Hepatocyte (in vitro differentiated cells): Measurements from ENCODE around the gene CFAP99. TPM values are rescaled to one million over a fixed set of nuclear protein-coding genes. Genes with fewer than 3 reads are reported as not detected.

ENCODE experiments used
- DNase-seq: peaks from one replicate; pipeline ENCODE4 v3.0.0-alpha.2; 2016; ENCODE audit warnings: low spot score
- H2AFZ ChIP-seq: fragments of 200-600 bp; sonication (generic); 2 replicates; pipeline ENCODE4 v1.6.0; 2016; ENCODE audit warnings: antibody characterized with exemption, mild to moderate bottlenecking
- H3K27ac ChIP-seq: fragments of 200-600 bp; sonication (generic); 2 replicates; pipeline ENCODE4 v1.5.1; 2016; ENCODE audit warnings: mild to moderate bottlenecking
- H3K27me3 ChIP-seq: fragments of 200-600 bp; sonication (generic); 2 replicates; pipeline ENCODE4 v1.6.1; 2016
- H3K36me3 ChIP-seq: fragments of 200-600 bp; sonication (generic); replicated peaks from 2 replicates; pipeline ENCODE4 v1.5.1; 2016; ENCODE audit warnings: low read depth; ENCODE audit not compliant: insufficient read depth
- H3K4me1 ChIP-seq: fragments of 200-600 bp; sonication (generic); 2 replicates; pipeline ENCODE4 v1.5.1; 2016; ENCODE audit warnings: mild to moderate bottlenecking, moderate library complexity; ENCODE audit not compliant: insufficient read depth
- H3K4me2 ChIP-seq: fragments of 200-600 bp; sonication (generic); 2 replicates; pipeline ENCODE4 v1.6.0; 2016
- H3K4me3 ChIP-seq: fragments of 200-600 bp; sonication (generic); 2 replicates; pipeline ENCODE4 v1.5.1; 2016; ENCODE audit warnings: mild to moderate bottlenecking
- H3K79me2 ChIP-seq: fragments of 200-600 bp; sonication (generic); 2 replicates; pipeline ENCODE4 v1.6.0; 2017; ENCODE audit warnings: mild to moderate bottlenecking
- H3K9me2 ChIP-seq: fragments of 200-600 bp; sonication (generic); replicated peaks from 2 replicates; pipeline ENCODE4 v1.6.0; 2017; ENCODE audit warnings: mild to moderate bottlenecking; ENCODE audit not compliant: insufficient read depth
- H3K9me3 ChIP-seq: fragments of 200-600 bp; sonication (generic); 2 replicates; pipeline ENCODE4 v1.5.1; 2016; ENCODE audit warnings: low read depth, mild to moderate bottlenecking
- H4K20me1 ChIP-seq: fragments of 200-600 bp; sonication (generic); 2 replicates; pipeline ENCODE4 v1.6.0; 2016; ENCODE audit warnings: mild to moderate bottlenecking; ENCODE audit not compliant: insufficient read depth, poor library complexity, severe bottlenecking
- CTCF ChIP-seq: fragments of 200-600 bp; sonication (generic); IDR thresholded peaks from 2 replicates; pipeline ENCODE4 v1.5.1; 2016; ENCODE audit warnings: antibody characterized with exemption, mild to moderate bottlenecking; ENCODE audit not compliant: poor library complexity
- EZH2 ChIP-seq: fragments of 200-600 bp; sonication (generic); IDR thresholded peaks from 2 replicates; pipeline ENCODE4 v1.6.1; 2016; ENCODE audit warnings: antibody characterized with exemption, mild to moderate bottlenecking, borderline replicate concordance
- EZH2phosphoT487 ChIP-seq: fragments of 200-600 bp; sonication (generic); IDR thresholded peaks from one replicate; pipeline ENCODE4 v1.6.1; 2018; ENCODE audit warnings: antibody characterized with exemption, mild to moderate bottlenecking, low read depth, moderate library complexity; ENCODE audit not compliant: unreplicated experiment, severe bottlenecking
- WGBS: methylation state at CpG from one replicate; pipeline ENCODE4 v1.1.6; 2016; ENCODE audit warnings: low lambda C conversion rate; ENCODE audit errors: missing lambda C conversion rate; 5-methylcytosine and 5-hydroxymethylcytosine counted together
- polyA plus RNA-seq: library from polyadenylated mRNA; unstranded; fragments of >200 nt; fragmentation: Nextera tagmentation; extraction: Ambion mirVana; gene quantifications from 2 replicates; pipeline ENCODE4 v1.2.1, GENCODE V29; 2016
- total RNA-seq: library from RNA; depleted of rRNA; stranded (reverse); fragments of >200 nt; gene quantifications from 2 replicates; pipeline ENCODE4 v1.2.3, GENCODE V29; 2014

CFAP99 gene
- total and polyA plus RNA-seq, 2 experiments from 2014 or later, result not detected

DNA sequence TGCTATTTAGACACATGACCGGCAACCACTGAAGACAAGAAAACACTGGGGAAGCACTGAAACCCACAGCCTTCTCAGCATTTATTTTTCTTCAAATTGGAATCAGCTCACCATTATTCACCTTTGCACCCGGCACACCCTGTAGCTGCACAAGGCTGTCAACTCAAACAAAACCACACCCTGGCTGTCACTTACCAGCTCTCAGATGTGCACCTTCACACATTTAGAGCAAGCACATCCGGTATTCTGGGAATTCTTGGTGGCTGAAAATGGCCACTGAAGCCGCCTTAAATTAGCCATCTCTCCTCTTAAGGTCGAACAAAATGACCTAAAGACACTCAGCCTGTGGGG, 6.2 kb upstream of the CFAP99 start:
- peaks cover 22% of the 10 kb centered on the region for H3K4me1 ChIP-seq
- H3K9me3 ChIP-seq, result no peaks in the 10 kb centered on the region
- H3K36me3 ChIP-seq, result no peaks in the 10 kb centered on the region
- TF ChIP-seq EZH2phosphoT487, result no peak
- no peak for TF ChIP-seq CTCF
- TF ChIP-seq EZH2, result no peak
- H3K27ac ChIP-seq, result peak overlapping the region; percentile 77
- no peaks in the 10 kb centered on the region for H3K79me2 ChIP-seq
- peak; percentile 67 for DNase-seq
- no peak overlapping the region for H2AFZ ChIP-seq
- H3K4me2 ChIP-seq, result peak overlapping the region; percentile 73
- no peaks in the 10 kb centered on the region for H4K20me1 ChIP-seq
- H3K9me2 ChIP-seq, result no peaks in the 10 kb centered on the region
- H3K27me3 ChIP-seq, result peaks cover 32% of the 10 kb centered on the region
- no peak overlapping the region for H3K4me3 ChIP-seq
- WGBS, result 51% methylated on average over 5 of the region's 5 CpGs

- Histone ChIP-seq H3K4me3 (no peak overlapping the region), H3K79me2 (no peaks in the 10 kb centered on the region), H3K4me1 (peaks cover 28% of the 10 kb centered on the region), H3K27ac (peak overlapping the region; percentile 77), H3K9me2 (no peaks in the 10 kb centered on the region), H3K9me3 (no peaks in the 10 kb centered on the region), H3K27me3 (peaks cover 37% of the 10 kb centered on the region), H3K36me3 (no peaks in the 10 kb centered on the region), H4K20me1 (no peaks in the 10 kb centered on the region), H3K4me2 (peak overlapping the region; percentile 73), H2AFZ (no peak overlapping the region)
- TF ChIP-seq EZH2phosphoT487 (no peak), CTCF (peak; percentile 44), EZH2 (no peak)
- 7% methylated on average over 30 of the region's 30 CpGs for WGBS
- peak; percentile 93 for DNase-seq
Measured at GRCh38 chr4:2412885-2413716, 5.7 kb upstream of the CFAP99 start.

DNA sequence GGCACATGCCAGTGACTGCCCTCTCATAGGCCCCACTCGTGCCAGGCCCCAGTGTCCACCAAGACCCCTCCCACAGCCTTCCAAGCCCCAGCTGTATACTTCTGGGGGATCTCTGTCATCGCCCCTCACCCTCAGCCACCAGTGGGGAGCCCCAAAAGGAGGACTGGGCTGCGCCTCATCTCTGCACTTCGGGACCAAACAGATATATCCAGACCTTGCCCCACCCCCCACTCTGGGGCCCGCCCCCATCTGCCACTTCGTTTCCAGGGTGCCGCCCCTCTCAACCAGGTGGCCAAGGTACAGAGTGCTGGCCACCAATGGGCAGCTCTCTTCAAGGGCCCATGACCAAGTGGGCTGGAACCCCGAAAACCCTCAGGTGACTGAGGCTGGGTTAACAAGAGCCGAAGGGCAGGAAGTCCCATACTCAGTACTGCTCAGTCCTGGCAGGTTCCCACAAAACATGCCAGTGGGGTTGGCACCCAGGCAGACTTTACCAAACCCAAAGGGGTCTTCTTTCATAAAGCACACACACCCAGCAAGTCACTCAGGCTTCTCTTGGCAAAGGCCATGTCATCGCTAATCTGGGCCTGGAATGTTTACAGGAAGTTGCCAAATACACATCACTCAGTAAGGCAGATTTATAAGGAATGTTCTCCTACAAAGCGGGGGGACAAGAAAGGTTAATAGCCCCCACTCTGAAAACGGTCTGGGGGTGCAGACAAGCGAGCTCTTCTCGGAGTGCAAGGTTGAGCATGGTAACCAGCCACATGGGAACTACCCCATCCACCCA, 4.7 kb upstream of the CFAP99 start:
- TF ChIP-seq CTCF, result no peak
- TF ChIP-seq EZH2phosphoT487, result no peak
- 75% methylated on average over 14 of the region's 14 CpGs for WGBS
- peaks cover 37% of the 10 kb centered on the region for H3K27me3 ChIP-seq
- peak overlapping the region; percentile 73 for H3K4me2 ChIP-seq
- H3K27ac ChIP-seq, result peak overlapping the region; percentile 31
- no peaks in the 10 kb centered on the region for H4K20me1 ChIP-seq
- H2AFZ ChIP-seq, result no peak overlapping the region
- no peaks in the 10 kb centered on the region for H3K9me2 ChIP-seq
- H3K9me3 ChIP-seq, result no peaks in the 10 kb centered on the region
- no peak overlapping the region for H3K4me3 ChIP-seq
- no peaks in the 10 kb centered on the region for H3K79me2 ChIP-seq
- peaks cover 29% of the 10 kb centered on the region for H3K4me1 ChIP-seq
- no peak for DNase-seq
- no peaks in the 10 kb centered on the region for H3K36me3 ChIP-seq
